ENCODE measurements around the gene LAMA2. TPM values are rescaled to one million over a fixed set of nuclear protein-coding genes. Genes with fewer than 3 reads are reported as not detected.

Gene LAMA2
- total RNA-seq, 1 donor from 2014 or later: 0.17 TPM

GRCh38 chr6:129215246-129215645 is 332.3 kb downstream of the LAMA2 start:
- no peak for DNase-seq

DNA sequence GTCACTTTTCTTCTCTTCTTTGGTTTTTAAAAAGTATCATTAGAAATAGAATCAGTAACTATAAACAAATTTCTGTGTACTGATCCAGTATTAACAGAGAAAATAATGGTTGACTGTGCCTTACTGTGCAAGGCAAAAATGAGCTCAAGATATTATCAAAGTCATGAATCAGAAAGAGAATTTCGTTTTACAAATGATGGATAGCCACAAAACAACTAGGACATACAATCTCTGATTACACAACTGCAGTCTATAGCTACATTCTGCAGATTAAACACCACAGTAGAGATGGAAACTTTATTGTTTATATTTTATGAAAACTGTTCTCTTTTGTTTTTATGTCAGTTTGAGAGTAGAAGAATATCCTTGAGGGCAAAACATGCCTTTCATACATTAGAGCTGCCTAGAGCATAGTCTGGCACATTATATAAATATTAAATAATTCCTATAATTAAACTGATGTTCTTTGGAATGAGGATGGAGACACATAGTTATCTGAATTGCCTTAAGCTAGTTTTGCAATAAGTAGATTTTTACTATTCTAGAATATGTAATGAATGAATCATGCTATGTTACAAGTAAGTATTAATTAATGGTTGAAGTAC is 333.1 kb downstream of the LAMA2 start:
- no peak for DNase-seq

DNA sequence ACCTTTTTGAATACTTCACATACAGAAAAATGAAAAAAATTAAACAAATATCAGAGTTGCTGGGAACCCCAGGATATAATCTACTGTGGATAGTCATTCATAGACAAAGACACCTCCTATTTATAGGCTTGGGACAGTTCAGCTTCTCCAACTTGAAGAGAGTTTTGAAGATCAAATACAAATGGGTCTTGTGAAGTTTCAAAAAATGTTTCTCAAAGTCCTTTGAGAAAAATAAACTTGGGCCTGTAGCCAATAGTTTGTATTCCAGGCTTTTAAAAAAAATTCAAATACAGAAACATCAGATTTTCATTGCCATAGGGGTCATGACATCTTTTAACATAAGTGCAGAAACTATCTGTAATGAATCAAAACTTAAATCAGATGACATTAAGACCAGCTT is 334.8 kb downstream of the LAMA2 start:
- no peak for DNase-seq

DNA sequence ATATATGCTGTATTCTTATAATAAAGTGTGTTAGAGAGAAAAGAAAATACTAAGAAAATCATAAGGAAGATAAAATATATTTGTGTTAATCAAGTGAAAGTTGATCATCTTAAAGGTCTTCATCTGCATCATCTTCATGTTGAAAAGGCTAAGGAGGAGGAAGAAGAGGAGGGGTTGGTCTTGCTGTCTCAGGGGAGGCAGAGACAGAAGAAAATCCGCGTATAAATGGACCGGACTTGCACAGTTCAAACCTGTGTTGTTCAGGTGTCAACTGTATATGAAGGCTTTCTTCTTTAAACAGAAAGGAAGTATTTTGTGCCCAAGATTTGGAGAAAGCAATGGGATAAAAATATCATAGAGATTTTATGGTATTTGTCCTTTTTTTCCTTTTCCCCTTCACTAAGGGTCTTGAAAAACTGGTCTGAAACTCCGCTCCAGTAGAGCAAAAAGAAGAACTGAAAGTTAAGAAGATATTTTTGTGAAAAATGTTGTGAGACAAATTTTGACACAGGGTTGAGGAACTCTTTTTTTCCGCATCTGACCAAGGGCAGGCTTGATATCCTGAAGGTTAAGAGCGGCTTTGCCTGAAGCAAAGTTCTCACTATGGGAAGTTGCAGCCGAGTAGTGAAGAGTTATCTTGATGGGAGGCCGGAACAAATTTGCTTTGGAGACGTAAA is 350.7 kb downstream of the LAMA2 start:
- no peak for DNase-seq

DNA sequence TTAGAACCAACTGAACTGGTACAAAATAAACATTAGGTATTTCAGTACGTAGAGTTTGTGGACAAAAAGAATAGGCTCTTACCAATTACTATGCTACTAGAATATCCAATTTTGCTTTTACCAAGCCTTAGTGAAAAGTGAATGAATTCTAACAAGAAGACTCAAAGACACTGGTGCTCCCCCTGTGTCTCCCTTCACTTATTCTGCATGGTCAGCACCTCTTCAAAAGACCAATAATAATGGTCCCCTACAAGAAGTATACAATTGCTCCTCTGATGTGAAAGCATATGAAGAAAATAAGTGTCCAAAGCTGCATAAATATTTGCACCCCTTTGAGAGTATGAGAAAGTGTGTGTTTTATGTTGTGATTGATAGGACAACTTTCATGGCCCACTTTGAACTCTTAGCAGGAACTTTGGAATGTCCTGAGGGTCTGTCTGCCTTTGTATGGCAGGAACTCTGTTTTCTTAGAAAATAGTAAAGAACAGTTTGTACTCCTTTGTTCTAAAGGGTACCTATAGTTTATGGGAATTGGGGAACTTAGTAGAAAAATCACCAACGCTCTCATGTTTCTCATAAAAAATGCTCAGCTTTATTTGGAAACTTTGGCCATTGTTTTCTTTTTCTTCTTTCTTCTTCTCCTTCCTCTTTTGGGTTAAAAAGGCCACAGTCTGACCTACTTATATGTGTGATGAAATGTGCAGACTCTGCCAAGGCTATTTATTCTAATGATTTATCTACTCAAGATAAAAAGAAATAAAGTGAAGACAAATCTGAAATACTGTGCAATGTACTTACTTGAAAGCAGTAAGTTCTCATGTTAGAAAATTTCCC is 352.4 kb downstream of the LAMA2 start:
- DNase-seq: no peak

- no peak for DNase-seq
Observed at GRCh38 chr6:129236001-129236517, 353.1 kb downstream of the LAMA2 start.

DNA sequence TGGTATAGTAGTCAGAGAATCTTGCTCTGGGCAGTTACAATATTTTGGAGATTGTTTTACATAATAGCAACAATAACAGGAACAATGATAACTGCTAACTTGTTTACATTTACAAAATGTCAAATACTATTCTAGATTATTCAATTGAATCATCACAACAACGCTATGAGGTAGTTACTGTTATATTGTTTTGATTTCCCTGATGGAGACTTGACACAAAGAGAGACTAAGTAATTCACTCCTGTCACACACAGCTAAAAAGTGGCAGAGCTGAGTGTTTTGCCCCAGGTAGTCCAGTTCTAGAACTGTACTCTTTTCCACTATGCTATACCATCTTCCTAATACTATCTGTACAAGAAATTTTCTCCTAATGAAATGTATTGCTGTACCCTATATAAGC is 356.1 kb downstream of the LAMA2 start:
- DNase-seq: no peak

- DNase-seq: no peak
Observed at GRCh38 chr6:129239825-129240491, 357.0 kb downstream of the LAMA2 start.

GRCh38 chr6:129240492-129240853 is 357.5 kb downstream of the LAMA2 start:
- DNase-seq: no peak

GRCh38 chr6:129242546-129242945 is 359.6 kb downstream of the LAMA2 start:
- DNase-seq: no peak

- DNase-seq: no peak
Observed at GRCh38 chr6:129243377-129243776, 360.4 kb downstream of the LAMA2 start.

- DNase-seq: no peak
Observed at GRCh38 chr6:129248946-129249345, 366.0 kb downstream of the LAMA2 start.

GRCh38 chr6:129251669-129252376 is 368.9 kb downstream of the LAMA2 start:
- peak; percentile 85 for DNase-seq

- peak; percentile 8 for DNase-seq
Observed at GRCh38 chr6:129252377-129253071, 369.6 kb downstream of the LAMA2 start.

- no peak for DNase-seq
Observed at GRCh38 chr6:129253242-129253641, 370.3 kb downstream of the LAMA2 start.

- DNase-seq: no peak
Observed at GRCh38 chr6:129253727-129254126, 370.8 kb downstream of the LAMA2 start.

DNA sequence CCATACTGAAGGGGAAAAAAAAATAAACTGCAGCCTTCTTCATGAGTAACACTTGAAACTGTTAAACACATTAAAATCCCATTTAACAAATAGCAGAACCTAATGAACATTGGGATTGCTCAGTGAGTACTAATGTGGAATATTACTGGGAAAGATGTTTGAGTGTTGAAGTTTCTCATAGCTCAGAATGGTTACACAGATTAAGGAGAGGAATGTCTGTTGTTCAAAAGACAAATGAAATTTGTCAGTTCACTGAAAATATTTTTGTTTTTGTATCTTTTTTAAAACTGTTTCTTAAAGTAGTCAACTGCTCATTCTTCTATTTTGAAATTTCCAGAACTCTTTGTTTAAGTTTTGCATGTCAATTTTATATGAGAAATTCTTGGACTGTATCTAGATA is 374.3 kb downstream of the LAMA2 start:
- DNase-seq: no peak

- DNase-seq: no peak
Observed at GRCh38 chr6:129262661-129263060, 379.7 kb downstream of the LAMA2 start.

DNA sequence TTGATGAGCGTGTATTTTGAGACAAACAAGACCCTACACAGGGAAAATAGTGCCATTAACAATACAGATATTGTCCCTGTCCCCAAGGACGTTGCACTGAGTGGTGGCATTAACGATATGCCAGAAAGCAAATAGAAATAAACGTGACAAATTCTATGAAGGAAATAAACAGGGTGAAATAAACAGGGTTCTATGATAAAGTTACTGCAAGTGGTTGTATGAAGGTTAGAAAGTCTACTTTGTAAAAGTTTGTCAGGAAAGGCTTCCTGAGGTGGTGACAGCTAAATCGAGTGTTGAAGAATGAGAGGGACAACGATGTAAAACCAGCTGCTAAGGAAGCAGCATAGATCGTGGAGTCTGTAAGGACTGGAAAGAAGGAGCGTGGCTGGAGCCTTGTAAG is 380.2 kb downstream of the LAMA2 start:
- no peak for DNase-seq

DNA sequence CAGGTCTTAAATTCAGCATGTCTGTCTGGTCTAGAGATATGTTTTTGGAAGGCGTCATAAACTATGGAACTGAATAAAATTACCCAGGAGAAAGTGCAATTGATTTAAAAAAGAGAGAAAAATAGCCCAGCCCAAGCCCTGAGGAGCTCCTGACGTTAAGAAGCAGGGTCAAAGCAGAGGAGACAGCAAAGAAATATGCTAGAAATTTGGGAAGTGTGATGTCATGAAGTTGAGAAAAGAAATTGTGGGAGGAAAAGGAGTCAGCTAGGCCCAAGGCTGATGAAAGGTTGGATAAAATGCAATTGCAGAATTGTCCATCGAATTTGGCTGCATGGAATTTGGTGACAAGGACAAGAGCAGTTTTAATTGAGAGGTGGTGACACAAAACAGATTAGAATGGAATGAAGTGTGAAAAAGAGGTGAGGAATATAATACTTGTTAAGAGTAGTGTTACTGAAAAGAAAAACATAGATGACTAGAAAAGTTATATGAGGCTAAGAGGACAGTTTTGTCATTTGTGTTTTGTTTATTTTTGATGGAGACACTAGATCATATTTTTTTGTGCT is 381.6 kb downstream of the LAMA2 start:
- DNase-seq: no peak

GRCh38 chr6:129267028-129267427 is 384.1 kb downstream of the LAMA2 start:
- no peak for DNase-seq
